ENCODE results near the gene BCR.

DNA sequence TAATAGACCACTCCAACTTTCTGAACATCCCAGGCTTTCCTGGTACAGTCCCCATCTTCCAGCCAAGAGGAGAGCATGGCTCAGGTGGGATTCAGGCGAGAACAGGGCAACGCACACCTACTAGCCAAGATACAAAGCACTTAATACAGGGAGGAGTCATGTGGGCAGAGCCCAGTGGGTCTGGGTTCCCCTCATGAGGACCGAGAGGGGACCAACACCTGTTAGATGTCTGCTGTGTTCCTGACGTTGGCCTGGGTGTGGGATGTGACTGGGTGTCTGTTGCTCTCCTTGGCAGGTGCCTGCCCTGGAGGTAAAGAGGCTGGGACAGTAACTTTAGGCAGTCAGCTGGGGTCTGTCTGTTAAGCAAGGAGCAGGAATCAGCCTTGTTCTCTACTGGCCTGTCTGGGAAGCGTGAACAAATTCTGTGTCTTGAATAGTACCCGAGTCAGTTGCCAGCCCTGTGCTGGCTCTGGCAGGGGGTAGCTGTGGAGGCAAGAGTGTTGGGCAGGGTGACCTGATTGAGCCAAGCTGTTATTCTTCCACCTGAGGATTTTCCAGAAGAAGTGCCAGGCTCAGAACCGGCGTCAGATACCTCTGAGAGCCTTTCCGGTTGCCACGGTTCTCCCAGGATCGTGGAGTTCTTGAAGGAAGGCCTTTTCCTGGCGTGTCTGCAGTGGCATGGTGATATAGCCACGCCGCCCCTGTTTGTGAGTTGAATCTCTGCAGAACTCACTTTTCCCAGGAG, 56.3 kb downstream of the BCR start:
- TF ChIP-seq, protein P1, sequence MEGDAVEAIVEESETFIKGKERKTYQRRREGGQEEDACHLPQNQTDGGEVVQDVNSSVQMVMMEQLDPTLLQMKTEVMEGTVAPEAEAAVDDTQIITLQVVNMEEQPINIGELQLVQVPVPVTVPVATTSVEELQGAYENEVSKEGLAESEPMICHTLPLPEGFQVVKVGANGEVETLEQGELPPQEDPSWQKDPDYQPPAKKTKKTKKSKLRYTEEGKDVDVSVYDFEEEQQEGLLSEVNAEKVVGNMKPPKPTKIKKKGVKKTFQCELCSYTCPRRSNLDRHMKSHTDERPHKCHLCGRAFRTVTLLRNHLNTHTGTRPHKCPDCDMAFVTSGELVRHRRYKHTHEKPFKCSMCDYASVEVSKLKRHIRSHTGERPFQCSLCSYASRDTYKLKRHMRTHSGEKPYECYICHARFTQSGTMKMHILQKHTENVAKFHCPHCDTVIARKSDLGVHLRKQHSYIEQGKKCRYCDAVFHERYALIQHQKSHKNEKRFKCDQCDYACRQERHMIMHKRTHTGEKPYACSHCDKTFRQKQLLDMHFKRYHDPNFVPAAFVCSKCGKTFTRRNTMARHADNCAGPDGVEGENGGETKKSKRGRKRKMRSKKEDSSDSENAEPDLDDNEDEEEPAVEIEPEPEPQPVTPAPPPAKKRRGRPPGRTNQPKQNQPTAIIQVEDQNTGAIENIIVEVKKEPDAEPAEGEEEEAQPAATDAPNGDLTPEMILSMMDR (IDR thresholded peaks at IDR 0.05; ENCODE audit: low read depth, low read length): no peak
- TF ChIP-seq POLR2A (IDR thresholded peaks at IDR 0.05; ENCODE audit: extremely low read depth, insufficient read length) (no peak), MYC (IDR thresholded peaks at IDR 0.05; ENCODE audit: low read depth, low read length) (no peak)
- TF ChIP-seq, protein P2, sequence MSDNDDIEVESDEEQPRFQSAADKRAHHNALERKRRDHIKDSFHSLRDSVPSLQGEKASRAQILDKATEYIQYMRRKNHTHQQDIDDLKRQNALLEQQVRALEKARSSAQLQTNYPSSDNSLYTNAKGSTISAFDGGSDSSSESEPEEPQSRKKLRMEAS (IDR thresholded peaks at IDR 0.05; ENCODE audit: low read depth, low read length): no peak

Data from NB4 (cell line).